Measurements from ENCODE around the gene IGFBP7.

IGFBP7 gene

GRCh38 chr4:57154926-57155325 is 44.7 kb upstream of the IGFBP7 start:
- no peak for TF ChIP-seq CTCF (IDR thresholded peaks at IDR 0.05; ENCODE audit: low read depth, low read length)
- no peak overlapping the region for H3K4me3 ChIP-seq (ENCODE audit: low read depth, low read length)

- no peak overlapping the region for H3K4me3 ChIP-seq (ENCODE audit: low read depth, low read length)
- TF ChIP-seq CTCF (IDR thresholded peaks at IDR 0.05; ENCODE audit: low read depth, low read length), result no peak
These were observed 44.0 kb upstream of the IGFBP7 start for GRCh38 chr4:57154191-57154590.

- no peak for TF ChIP-seq CTCF (IDR thresholded peaks at IDR 0.05; ENCODE audit: low read depth, low read length)
- no peak overlapping the region for H3K4me3 ChIP-seq (ENCODE audit: low read depth, low read length)
These were observed 43.0 kb upstream of the IGFBP7 start for GRCh38 chr4:57153207-57153606.

GRCh38 chr4:57151481-57151880 is 41.3 kb upstream of the IGFBP7 start:
- no peak for TF ChIP-seq CTCF (IDR thresholded peaks at IDR 0.05; ENCODE audit: low read depth, low read length)
- no peak overlapping the region for H3K4me3 ChIP-seq (ENCODE audit: low read depth, low read length)

GRCh38 chr4:57149833-57150232 is 39.6 kb upstream of the IGFBP7 start:
- no peak overlapping the region for H3K4me3 ChIP-seq (ENCODE audit: low read depth, low read length)
- no peak for TF ChIP-seq CTCF (IDR thresholded peaks at IDR 0.05; ENCODE audit: low read depth, low read length)

- H3K4me3 ChIP-seq (ENCODE audit: low read depth, low read length), result no peak overlapping the region
- TF ChIP-seq CTCF (IDR thresholded peaks at IDR 0.05; ENCODE audit: low read depth, low read length), result no peak
These were observed 38.8 kb upstream of the IGFBP7 start for GRCh38 chr4:57148831-57149505.

GRCh38 chr4:57148177-57148576 is 38.0 kb upstream of the IGFBP7 start:
- no peak for TF ChIP-seq CTCF (IDR thresholded peaks at IDR 0.05; ENCODE audit: low read depth, low read length)
- no peak overlapping the region for H3K4me3 ChIP-seq (ENCODE audit: low read depth, low read length)

Data from WI38 (cell line).